ENCODE data around the gene CAPS. TPM values are rescaled to one million over a fixed set of nuclear protein-coding genes. Genes with fewer than 3 reads are reported as not detected.

The CAPS gene
- total RNA-seq, 1 donor from 2014 or later, result 7.6 TPM

DNA sequence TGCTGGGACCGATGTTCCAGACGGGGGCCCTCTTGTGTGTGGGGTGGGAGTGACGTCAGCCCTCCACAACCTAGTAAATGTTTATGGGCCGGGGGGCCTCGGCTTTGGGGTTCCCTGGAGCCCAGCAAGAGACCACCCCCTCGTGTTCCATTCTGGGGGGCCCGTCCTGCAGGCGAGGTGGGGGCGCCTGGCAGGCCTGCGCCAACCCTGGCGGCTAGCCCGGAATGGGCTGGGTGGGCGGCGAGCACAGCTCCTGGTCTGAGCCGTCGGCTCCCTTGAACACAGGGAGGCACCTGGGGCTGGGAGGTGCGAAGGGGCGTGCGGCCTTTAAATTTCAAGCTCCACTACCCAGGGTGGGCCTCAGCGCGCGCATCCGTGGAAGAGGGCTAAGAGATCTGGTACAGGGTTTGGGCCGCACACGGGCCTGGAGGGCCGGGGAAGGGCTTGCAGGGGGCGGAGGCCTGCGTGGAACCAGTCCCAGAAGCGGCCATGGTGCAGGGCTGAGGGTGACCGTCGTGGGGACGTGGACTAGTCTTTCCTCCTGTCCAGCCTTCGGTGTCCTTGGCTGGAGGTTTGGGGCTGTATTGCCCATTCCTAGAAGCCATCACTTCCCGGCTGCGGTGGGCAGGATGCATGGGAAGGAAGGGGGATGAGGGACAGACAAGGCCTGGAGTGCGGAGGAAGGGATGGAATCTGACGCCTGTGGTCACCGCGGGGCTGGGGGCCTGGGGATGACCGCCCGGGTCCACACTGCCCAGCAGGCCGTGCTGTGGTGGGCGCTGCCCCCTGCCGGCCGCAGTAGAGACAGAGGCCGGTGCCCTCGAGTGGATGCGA, 21.9 kb upstream of the CAPS start:
- peak; percentile 49 for DNase-seq

DNA sequence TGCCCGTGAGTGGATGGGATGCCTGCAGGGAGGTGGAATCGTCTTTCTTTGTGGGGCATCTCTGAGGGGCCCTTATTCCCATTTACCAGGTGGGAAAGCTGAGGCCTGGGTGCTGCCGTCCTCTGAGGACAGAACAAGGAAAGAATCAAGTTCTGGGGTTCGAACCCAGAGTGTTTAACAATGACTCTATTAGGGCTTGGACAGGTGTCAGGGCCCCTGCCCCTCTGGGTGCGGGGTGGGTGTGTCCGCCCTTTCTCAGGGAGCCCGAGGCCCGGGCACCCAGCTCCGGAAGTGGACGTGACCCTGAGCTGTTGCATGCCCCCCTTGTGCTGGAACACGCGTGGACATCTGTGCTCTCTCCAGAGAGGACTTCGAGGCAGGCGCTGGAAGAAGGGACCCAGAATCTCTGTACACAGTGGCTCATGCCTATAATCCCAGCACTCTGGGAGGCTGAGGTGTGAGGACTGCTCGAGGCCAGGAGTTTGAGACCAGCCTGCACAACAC, 21.2 kb upstream of the CAPS start:
- no peak for DNase-seq

- DNase-seq, result no peak
Measured at GRCh38 chr19:5893296-5893903, 20.7 kb upstream of the CAPS start.

DNA sequence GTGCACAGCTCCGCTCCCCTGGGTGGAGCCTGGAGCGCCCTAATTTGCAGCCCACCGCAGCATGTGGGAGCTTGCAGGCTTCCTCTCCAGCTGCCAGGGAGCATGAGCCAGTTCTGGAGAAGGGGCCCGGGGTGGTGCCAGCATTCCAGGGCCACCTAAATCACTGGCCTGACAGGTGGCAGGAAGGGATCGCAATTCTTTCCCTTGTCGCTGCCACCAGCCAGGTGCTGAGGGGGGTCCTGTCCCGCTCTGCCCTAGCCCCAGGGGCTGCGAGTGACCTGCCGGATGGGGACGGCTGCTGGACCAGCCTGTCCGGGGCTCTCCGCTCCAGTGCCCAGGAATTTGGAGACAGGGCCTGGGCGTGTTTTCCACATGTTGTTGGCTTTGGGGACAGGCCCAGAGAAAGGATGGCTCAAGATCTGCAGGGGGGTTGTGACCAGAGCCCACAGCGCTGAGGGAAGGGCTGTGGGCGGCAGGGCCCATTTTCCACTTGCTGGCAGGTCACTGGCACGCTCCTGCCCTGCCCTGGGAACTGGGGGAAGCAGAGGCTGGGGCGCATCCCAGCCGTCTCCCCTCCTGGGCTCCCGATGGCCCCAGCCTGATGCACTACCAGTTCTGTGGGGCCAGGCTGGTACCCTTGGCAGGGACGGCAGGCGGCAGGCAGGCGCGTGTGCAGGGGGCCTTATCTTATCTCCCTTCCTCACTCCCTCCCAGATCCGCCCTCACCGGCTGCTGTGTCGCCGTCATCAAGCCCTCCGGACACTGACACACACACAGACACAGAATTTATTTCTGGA, 19.9 kb upstream of the CAPS start:
- peak; percentile 46 for DNase-seq

DNA sequence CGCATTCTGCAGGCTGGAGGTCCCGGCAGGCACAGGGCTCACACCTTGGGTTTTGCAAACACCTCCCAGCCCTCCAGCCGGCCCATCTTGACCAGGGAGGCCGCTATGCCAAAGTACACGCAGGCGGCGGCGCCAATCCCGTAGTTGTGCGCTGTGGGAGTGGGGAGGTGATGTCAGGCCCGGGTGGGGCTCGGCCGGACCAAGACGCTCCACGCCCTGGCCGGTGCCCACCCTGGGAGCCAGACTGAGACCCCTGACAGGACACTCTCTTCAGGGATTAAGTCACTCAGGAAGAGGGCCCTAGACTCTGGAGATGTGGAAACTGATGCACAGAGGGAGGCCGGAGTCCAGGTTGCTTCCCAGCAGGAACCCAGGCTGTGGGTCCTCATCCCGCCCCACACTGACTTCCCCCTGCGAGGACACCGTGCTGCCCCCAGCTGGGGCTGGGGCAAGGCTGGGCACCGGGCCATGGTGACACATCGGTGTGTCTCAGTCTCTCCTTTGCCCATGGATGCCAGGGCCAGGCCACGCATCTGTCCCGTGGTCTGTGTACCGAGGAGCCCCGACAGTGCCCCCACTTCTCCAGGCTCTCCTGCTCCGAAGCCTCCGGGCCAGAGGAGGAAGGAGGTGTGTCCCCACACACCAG, 19.2 kb upstream of the CAPS start:
- DNase-seq, result no peak

DNA sequence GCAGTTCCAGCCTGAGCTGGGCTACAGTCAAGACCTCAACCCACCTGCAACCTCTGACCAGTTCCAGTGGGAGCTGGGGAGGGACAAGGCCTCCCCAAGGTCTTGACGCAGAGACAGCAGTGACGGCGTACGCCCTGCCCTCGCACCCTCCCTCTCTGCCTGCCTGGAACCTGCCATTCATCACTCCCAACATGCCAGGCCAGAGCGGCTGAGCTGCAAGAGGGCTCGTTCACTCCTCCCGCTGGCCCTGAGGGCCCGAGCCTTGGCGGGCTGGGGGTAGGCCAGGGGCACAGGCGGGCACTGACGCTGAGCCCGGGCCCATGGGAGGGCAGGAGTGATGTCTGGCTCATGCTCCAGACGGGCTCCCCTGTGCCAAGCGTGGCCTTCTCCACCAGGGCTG, 18.6 kb upstream of the CAPS start:
- DNase-seq, result no peak

DNA sequence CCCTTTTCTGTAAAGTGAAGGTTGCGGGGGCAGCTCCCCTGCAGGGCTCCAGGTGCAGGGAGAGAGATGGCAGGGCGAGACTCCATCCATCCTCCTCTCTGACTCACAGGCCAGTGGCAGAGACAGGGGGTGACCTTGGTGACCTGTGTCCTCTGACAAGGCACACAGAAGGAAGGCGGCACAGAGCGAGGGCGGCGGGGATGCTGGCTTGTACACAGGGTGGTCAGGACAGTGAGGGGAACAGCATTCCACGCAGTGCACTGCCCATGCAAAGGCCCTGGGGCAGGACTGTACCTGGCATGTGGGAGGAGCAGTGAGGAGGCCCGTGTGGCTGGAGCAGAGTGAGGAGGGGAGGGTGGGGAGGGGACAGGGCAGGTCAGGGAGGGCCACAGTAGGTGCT, 18.2 kb upstream of the CAPS start:
- no peak for DNase-seq

DNA sequence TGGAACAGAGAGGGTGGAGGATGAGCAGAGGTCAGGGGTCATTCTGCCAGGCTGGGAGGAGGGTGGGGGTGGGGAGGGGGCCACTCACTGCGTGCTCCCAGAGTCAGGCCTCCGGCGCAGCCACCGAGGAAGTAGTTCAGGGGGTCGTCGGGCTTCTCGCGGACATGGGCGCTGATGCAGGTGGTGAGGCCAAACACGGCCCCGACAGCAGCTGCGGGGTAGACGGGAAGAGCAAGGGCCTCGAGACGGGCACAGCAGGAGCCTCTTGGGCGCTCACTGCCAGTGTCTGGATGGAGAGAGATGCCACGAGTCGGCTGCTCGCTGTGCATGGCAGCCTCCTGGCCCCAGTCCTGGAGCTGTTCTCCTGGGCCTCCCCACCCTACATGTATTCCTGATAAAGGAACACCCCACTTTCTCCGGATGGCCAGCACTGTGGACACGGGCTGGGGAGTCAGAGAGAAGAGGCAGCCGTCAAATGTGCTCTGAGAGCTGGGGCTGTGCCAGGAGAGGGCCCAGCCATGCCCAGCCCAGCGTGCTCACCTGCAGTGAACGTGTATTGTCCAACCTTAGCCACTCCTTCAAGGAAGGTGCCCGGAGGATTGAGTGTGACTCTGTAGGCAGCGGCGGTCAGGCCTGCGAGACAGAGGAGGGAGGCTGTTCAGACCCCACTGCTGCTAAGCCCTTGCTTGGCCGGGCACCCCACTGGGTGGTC, 17.5 kb upstream of the CAPS start:
- DNase-seq, result no peak

GRCh38 chr19:5897189-5897969, 16.7 kb upstream of the CAPS start:
- DNase-seq, result no peak

GRCh38 chr19:5899728-5900526, 14.1 kb upstream of the CAPS start:
- no peak for DNase-seq

DNA sequence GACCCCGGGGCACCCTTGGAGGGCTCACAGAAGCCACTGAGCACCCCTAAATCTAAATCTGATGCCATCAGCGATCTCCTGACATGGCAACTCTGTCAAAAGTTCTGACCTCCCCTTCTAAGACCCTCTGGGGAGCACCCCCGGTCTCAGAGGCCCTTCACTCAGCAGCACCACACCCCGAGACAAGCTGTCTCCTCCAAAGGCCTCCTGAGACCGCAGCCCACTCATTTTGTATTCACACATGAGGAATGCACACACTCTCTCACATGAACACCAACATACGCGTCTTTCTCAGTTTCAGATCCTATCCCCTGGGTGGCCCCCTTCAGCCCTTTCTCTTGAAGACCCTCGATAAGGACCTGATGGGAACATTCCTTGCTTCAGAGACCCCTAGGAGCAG, 13.1 kb upstream of the CAPS start:
- no peak for DNase-seq

DNA sequence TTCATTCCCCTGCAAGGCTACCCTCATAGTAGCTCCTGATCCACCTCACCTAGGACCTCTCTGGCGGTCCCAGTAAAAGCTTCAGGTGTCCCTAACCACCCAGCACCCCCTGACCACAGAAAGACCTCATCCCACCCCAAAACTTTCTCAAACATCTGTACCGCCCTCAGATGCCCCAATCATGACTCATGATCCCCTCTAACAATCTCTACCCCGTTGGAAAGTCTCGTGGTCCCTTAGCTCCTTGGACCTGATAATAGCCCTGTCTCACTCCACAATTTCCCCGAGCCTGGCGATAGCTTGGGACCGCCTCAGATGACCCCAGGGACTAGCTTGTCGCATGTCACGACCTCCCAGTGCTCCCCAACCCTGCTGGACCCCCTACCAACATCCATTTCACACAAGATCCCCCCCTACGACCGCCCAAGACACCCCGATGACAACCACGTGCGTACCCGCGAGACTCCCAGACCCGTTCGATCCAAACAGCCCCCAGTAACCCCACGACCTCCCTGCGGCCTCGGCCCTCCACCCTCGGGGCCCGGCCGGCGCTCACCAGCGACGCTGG, 10.9 kb upstream of the CAPS start:
- DNase-seq, result no peak

DNA sequence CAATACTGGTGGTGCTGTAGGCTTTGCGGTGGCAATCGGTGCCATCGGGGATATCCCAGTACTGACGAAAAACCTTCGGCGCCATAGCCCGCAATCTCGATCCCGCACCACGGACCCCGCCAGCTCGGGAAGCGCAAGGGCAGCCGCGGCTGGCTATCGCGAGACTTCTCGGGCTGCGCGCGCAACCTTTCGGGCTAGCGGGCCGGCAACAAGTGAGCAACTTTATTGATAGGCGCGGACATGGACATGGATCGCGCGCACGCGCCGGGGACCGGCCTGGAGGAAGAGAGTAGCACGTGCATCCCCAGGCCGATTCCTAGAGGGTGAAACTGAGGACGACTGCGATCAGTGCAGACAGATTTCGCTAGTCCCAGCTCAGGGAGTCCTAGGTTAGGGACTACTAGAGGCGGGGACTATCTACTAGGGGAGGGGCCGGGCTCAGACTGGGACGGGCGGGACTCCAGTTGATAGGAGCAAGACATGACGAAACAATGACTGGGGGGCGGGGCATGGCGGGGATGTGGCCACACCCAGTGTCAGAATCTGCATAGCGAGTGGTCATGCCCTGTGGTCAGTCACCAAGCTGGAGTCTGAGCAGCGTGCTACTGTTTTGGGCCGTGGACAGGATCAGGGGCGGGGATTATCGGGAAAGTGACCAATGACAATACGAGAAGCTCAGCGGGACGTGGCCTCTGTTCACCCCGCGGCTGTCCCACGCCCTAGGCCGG, 10.3 kb upstream of the CAPS start, which contains the start of gene NDUFA11:
NDUFA11 (minus strand) TSS at position 167 of the 728 bp plus-strand sequence; CDS start at position 85, 82 bp downstream.
- peak; percentile 98 for DNase-seq

DNA sequence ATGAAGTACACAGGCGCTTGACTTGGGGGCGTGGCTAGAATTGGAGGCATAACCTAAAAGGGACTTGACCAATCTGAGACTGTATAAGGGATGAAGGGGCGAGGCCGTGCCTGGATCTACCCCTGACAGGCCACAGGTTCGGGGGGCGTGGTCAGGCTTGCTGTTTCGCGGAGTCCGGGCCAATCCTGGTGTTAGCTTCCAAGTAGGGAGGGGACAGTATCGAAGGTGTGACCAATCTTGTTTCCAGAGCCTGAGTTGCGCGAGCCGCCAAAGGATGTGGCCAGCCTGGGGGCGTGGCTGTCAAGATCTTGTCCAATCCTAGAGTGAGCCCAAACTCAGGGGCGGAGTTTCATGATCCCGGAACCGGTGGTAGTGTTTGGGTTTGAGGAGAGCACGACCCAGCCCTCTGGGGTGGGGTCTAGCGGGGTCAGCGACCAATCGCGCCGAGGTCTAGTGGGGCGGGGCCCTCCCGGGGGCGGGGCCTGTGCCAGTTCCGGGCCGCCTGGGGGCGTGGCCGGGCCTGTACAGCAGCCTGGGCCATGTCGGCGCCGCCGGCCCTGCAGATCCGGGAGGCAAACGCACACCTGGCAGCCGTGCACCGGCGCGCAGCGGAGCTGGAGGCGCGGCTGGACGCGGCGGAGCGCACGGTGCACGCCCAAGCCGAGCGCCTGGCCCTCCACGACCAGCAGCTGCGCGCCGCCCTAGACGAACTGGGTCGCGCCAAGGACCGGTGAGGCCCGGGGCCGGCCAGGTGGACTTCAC, 9.5 kb upstream of the CAPS start, which contains the start of gene VMAC:
VMAC (plus strand) TSS at position 521 of the 762 bp plus-strand sequence; CDS start at position 540, 19 bp downstream.
- DNase-seq, result peak; percentile 100

DNA sequence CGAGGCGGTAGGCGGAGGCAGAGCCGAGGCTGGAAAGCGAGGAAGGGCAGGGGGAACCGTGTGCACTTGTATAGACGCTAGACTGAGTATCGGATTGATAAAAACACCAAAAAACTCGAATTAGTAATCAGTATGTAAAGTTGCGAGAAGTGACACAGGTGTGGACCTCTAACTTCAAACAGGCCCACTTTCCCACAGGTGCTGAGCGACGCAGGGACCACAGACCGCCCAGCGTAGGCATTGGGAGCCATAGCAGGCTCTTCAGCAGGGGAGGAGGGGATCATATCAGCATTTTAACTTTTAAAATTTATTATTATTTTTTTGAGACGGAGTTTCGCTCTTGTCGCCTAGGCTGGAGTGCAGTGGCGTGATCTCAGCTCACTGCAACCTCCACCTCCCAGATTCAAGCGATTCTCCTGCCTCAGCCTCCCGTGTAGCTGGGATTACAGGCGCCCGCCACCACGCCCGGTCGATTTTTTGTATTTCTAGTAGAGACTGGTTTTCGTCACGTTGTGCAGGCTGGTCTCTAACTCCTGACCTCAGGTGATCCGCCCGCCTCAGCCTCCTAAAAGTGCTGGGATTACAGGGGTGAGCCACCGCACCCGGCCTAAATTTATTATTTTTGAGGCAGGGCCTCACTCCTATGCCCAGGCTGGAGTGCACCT, 8.8 kb upstream of the CAPS start:
- no peak for DNase-seq

DNA sequence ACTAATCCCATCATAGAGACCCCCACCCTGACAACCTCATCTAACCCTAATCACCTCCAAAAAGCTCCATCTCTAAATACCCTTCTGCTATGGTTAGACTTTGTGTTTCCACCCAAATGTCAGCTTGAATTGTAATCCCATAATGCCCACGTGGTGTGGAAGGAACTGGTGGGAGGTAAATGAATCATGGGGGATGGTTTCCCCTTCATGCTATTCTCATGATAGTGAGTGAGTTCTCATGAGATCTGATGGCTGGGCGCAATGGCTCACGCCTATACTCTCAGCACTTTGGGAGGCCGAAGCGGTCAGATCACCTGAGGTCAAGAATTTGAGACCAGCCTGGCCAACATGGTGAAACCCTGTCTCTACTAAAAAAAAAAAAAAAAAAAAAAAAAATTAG, 6.8 kb upstream of the CAPS start:
- DNase-seq, result no peak

- DNase-seq, result no peak
Measured at GRCh38 chr19:5908773-5909442, 5.1 kb upstream of the CAPS start.
